GM21717 (cell line): ENCODE data around the gene PPP2R5A.
A peak's percentile ranks its signal among the peaks of the same experiment; 100 is the strongest.
"Not testable (repeated sequence)": the region's sequence is repeated elsewhere in the genome, so short reads cannot be mapped to it uniquely, and the experiment has no call there.

Experiments
- ATAC-seq: cut with Tn5 transposase; IDR thresholded peaks from one replicate; pipeline ENCODE4 v1.9.1; 2021; ENCODE audit warnings: mild to moderate bottlenecking, moderate library complexity; ENCODE audit not compliant: unreplicated experiment

The PPP2R5A gene

DNA sequence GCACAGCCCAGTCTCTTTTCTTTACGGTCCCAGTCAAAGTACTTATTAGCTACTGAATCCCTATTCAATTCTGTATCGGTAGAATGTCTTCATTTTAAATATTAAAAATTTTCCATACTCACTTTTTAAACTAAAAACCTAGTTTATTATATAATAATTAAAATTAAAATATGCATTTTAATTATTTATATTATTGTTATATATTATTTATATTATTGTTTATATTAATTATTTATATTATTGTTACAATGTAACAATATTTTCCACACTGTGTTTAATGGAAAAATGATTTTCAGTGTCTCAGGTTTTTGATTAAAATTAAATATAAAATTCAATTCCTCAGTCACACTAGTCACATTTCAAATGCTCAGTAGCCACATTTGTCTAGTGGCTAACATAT lies 18.2 kb upstream of the PPP2R5A start:
- ATAC-seq = no peak

DNA sequence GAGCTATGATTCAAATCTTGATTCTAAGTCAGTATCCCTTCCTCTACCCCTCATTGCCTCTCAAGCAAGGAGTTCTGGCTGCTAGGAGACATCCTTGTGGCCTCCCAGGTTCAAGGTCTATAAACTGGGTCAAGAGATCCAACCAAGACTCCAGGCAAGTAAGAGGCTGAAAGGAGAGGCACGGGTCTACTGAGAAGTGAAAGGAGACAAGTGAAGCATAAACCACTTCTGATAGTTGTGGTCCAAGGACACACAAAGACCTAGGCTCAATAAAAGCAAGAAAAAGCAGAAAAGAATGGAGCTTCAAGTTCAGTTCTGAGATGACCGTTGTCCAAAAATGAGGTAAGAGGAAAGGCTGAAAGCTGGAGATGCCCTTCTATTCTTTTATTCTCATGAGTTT lies 17.8 kb upstream of the PPP2R5A start:
- ATAC-seq = peak; percentile 52

DNA sequence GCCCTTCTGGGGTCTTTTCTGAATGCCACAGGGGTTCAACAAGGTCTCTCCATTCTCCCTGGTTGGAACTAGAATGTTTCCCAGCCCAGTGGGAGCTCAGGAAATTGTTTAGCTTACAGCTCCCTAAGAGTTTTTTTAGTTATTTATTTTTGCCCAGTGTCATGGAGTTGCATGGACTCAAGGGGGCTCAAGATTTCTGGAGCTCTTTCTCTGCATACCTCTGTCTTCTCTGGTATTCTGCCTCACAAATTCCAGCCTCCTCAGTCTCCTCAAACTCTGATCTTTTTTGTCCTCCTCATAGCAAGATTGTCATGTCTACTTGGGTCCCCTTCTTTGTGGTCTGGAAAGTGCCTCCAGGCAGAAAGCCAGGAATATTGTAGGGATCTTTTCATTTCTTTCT lies 15.9 kb upstream of the PPP2R5A start:
- no peak for ATAC-seq

DNA sequence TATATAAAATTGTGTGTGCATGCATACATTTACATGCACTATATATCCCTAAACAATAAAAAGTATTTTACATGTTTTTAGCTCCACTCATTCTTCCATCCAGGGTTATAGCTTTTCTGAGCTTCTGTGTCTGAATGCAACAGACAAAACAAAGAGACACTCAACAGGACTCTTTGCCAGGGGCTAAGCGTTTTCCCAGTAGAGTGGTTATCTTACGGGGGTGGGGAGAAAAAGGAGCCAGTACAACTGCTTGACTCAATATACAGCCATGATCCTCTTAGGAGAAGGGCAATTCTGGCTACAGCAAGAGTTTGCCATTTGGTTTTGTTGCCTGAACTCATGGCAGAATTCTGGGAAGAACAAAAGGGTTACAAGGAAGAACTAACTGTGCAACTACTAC lies 14.6 kb upstream of the PPP2R5A start:
- no peak for ATAC-seq

DNA sequence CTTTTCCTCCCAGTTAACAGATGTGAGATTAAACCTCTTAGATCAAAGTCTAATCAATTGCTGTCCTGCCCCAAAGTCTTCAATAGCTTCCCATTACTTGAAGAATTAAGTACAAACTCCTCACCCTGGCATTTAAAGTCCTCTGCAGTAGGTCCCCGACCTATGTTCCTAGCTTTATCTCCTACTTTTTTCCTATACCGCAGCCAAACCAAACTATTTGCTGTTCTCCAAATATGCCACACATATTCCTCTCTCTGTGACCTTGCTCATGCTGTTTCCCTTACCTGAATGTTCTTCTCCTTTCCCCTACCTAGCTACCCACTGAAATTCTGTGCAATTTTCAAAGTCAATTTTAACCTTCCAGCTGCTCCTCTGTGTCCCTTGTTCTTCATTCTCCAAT lies 14.0 kb upstream of the PPP2R5A start:
- no peak for ATAC-seq

DNA sequence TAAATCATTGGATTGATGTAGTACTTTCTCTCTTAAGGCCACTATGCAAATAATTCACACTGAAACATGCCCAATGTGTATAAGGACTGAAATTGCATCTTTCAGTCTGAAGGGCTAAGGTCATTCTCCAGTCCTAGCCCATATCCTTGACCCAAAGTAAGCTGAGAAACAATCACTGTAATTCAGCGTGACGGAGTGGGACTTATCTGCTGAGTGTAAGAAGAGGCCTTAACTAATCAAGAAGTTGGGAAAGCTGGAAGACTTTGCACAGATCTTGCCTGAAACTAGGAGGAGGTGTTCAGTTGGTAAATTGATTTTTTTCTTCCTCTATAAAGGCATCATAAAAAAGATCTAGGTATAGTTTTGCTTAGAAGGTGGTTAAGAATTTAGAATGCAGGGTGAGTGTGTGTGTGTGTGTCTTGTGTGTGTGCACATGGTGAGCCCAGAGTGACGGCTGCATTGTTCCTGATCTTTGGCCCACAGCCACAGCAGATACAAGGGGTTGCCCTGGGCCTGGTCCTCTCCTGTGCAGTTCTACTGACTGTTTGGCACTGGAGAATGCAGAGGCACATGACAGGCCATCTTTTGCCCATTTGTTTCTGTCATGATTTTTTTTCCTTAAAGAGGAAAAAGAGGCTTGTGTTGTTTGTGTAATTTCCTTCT lies 13.3 kb upstream of the PPP2R5A start:
- ATAC-seq = no peak

DNA sequence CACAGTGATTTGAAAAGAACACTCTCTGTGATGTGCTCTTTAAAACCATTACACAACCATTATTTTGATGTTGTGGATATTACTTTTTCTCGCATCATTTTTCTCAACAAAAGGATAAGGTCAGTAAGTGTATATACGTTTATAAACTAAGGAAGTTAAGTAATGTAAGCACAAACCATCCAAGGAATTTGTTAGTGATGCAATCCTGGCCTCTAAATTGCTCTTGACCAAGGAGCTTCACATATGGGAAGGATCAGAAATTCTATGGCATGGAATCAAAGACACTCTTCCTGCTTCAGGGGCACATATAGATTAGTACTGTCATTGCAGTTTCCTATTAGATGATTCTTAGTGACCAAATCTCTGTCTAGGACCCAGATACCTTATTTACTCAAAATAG lies 3.6 kb upstream of the PPP2R5A start:
- no peak for ATAC-seq

DNA sequence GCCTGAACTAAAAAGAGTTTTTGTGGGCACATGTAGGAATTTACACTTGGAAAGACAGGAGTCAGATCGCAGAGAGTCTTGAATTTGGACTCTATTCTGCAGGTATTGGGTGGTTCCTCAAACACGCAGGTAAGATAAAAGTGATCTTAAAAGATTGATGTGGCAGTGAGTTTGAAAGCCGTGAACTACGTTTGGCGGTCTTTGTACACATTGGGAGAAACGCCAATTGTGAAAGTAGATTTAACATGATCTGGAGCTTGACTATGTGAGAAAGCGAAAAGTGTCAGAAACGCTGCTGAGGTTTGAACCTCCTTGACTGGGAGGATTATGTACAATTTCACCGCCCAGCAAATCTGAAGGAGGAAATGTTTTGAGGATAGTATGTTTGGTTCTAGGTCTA lies 1.5 kb upstream of the PPP2R5A start:
- no peak for ATAC-seq

DNA sequence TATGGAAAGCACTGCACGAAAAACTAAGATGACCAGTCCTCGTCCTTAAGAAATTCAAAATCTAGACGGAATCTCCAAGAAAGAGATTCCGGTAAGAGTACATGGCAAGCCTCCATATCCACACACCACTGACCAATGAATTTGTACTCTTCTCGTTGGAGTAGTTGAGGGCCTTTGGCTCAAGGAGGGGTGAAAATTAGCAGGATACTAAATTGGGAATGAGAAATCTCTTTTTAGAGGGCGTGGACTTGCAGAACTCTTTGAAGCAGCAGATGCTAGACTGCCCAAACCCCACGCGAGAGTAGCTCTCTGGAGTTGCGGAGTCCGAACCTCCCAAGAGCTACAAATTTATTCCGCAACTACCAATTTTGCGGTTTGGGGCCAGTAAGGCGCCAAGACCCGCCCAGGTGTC lies 872 bp upstream of the PPP2R5A start:
- ATAC-seq = no peak

DNA sequence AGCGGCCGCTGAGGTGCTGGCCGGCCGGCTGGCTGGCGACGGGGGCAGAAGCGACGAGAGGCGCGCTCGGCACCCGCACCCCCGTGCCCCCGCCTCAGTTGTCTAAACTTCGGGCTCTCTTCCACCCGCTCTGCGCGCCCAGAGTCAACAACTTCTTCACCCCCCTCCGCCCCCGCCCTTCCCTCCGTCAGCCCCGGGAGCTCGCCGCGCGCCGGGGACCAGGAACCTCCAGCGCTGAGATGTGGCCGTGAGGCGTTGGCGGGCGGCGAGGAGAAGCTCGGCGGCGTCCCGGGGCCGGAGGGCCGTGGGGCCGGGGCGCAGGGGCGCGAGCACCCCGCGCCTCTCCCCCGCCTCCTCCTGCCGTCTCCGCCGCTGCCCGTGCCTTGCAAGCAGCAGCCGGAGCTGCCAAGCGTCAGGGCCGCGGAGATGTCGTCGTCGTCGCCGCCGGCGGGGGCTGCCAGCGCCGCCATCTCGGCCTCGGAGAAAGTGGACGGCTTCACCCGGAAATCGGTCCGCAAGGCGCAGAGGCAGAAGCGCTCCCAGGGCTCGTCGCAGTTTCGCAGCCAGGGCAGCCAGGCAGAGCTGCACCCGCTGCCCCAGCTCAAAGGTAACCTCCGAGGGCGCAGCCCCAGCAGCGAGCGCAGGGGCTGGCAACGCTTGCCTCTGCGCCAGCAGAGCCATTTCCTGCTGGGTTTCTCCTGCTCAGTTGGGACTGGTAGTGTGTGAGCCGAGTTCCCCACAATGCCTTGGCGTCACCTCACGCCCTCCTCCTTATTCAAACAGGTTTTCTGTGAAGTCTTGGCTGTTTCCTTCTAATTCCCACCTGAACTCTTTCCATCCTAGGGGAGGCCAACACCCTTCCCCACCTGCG lies 710 bp downstream of the PPP2R5A start:
- peak; percentile 18 for ATAC-seq

DNA sequence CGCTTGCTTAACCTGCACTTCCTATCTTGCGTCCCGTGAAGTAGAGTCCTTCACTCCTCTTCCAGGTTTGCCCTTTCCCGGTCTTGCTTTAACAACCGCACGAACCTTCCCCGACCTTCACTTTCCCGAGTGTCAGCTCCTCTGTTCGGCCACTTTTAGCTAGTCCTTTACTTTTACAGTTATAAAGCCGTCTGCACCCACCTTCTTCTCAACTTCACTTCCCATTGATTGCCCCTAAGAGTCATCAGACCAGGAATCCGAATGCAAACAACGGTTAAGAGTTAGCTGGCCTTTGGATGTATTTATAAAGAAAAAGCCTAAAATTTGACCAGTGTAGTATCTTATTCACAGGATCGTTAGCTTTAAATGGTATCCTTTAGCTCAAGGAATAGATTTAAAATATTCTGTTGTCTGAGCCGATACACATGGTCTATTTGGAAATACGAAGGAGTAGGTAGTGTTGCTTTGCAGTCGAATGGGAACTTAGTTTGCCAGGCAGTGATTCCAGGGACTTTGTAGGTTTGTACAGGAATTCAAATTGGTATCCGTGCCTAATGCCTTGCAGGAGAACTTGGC lies 1.4 kb downstream of the PPP2R5A start:
- no peak for ATAC-seq

DNA sequence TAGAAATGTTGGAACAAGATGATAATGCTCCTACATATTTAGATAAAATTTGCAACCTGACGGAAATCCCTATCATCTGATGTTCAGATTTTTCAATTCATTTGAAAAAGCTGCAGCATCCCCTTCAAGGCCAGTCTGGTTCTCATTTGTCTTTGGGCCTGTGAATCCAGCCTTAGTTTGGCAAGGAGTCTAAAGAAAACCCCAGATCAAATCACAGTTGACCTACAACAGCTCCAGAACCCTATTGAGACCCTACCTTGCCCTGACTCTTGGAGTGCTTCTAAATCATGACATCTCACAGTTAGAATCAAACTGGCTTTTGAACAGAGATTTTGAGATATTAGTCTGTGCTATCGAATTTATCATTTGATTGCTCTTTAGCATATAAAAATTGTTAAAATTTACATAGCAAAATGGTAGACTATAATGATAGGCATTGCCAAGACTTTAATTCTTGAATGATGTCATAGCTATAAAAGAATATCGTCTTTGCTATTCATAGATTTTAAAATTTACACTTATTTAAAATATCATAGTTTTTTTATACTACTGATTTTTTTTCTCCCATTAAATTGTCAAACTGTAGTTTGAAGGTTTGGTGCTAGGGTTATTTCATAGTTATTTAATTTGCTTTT lies 2.2 kb downstream of the PPP2R5A start:
- no peak for ATAC-seq

DNA sequence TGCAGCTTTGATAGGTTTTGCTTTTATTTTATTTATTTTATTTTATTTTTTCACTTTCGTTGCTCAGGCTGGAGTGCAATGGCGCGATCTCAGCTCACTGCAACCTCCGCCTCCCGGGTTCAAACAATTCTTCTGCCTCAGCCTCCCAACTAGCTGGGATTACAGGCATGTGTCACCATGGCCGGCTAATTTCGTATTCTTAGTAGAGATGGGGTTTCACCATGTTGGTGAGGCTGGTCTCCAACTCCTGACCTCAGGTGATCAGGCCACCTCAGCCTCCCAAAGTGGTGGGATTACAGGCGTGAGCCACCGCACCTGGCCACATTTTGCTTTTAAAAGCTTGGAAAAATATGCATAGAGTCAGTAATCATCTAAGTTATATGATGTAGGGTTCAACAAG lies 2.8 kb downstream of the PPP2R5A start:
- not testable (repeated sequence) for ATAC-seq

DNA sequence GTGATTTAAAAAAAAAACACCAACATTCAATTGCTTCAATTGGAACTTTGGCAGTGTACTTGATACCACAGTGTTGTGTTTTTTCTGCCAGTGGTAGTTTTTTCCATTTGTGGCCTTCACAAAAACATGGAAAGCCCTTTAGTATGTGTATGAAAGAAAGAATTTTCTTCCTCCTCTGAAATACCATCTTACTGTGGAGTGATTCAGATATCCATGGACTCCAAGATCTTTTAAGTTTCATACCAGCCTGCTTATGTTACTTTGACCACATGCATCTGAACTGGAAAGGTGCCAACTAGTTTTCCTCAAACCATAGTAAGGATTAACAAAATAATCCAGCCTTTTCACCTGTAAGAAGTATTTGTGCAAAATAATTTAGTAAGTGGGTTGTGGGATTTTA lies 3.4 kb downstream of the PPP2R5A start:
- no peak for ATAC-seq

DNA sequence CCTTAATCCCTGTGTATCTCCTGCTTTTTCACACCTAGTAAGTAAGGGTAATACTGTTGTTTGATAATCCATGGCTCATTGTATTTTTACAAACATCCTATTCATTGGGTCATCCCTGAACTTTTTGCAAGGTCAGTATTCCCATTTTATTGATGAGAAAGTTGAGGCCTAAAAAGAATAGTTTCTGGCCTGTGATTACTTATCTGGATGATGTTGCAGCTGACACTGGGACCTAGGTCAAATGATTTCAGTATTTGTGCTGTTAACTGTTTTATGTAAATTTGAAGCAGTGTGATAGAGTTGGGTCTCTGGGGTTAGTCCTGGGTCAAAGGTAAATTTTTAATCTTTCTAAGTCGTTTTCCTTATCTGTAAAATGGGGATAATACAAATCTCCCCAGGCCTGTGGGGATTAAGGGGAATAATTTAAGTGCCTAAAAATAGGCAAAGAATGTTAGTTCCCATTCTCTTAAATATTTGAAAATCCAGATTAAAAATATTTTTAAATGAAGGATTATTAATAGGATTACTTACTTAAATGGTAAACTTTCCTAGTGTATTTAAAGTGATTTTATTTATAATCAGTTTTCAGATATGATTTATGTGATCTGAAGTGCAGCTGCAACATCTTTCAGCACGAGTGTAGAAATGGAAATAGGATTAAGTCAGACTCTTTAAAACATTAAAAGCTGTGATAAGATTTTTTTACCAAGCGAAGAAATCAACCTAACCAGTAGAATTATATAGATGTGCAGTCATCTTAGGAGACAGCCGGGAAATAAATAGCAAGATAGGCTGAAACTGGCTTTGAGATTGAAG lies 4.3 kb downstream of the PPP2R5A start:
- no peak for ATAC-seq

DNA sequence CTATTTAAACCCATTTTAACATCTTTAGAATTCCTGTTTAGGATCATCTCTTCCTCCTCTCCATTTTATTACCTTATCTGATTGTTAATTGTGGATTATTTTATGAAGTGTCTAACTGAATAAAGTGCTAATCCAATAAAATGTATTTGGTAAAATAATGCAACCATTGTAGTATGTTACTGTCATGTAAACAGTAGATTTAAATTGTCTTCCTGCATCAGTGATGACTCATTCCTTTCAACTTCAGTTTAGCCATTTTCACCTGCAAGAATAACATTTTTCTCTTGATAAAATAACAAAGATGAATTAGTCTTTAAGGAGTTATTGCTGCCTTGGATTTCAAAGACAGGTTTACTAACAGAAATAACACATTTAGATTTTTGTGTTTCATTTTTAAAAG lies 5.4 kb downstream of the PPP2R5A start:
- no peak for ATAC-seq

DNA sequence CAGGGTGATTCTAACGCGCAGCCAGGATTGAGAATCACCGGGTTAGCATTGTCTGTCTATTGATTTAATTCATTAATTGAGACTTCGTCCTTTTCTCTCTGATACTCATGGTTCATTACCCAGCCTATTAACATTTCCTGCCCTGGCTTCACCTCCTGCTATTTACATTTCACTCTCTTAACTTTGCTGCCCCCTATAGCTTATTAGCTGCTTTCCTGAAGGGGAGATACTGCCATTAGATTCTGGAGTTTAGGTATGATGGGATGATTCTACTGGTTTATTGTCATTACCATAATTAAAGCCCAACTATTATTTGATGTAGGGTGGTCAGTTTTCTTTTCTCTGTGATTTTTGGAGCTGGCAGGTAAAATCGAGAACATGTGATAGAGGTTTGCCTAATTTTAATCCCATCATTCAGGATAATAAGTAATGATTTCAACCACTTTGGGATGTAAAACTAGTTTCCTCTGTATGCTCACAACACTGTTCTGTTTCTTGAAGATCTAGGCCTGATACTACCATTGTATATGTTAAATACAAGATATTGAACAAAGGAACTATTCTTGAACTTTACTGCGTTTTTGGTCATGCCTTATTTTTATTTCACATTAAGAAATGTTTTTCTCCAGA lies 6.4 kb downstream of the PPP2R5A start:
- ATAC-seq = peak; percentile 52

DNA sequence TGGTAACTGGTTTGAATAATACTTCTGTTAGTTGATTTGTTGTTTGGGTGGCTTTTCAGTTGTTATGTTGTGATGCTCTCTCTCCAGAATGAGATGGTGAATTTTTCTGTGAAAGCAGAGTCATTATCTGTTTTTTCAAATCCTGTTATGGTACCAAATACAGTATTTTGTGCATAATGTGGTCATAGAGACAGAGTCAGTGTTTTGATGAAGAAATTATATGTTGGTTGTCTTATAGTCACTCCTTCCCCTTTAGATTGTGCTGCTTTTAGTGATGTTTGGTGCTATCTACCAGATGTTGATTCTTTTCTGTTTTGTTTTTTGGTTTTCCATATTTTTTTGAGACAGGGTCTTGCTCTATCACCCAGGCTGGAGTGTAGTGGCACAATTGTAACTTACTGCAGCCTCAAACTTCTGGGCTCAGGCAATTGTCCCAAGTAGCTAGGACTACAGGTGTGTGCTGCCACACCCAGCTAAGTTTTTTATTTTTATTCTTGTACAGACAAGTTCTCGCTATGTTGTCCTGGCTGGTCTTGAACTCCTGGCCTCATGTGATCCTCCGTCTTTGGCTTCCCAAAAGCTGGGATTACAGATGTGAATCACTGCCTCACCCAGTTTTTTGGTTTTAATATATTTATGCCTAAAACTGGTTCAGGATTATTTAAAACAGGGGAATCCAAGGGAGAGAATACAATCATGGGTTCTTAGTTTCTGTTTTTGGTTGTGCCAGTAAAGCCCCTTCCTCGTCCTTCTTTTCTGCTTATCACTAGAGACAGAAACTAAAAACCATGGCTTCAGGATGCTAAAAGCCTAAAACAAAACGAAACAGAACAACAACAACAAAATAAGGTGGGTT lies 7.3 kb downstream of the PPP2R5A start:
- ATAC-seq = no peak

DNA sequence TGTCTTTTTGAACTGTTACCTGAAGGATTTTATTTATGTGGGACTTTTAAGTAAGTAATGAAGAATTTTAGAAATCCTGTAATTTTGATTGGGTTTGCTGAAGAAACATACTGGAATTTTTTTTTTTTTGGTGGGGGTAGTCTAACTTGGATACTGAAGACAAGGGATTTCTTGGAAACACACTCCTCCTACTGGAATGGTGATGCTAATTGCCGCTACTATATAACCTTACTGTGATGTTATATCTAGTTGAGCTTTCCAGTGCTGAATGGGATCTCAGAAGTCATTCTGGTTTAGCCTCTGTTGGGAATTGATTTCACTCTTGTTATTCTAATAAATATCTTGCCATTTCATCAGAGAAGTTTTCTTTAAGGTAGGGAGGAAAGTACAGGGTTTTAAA lies 8.4 kb downstream of the PPP2R5A start:
- no peak for ATAC-seq
